ENCODE measurements around the gene TMEM190.
"Not testable (repeated sequence)": the region's sequence is repeated elsewhere in the genome, so short reads cannot be mapped to it uniquely, and the experiment has no call there.

Gene TMEM190

DNA sequence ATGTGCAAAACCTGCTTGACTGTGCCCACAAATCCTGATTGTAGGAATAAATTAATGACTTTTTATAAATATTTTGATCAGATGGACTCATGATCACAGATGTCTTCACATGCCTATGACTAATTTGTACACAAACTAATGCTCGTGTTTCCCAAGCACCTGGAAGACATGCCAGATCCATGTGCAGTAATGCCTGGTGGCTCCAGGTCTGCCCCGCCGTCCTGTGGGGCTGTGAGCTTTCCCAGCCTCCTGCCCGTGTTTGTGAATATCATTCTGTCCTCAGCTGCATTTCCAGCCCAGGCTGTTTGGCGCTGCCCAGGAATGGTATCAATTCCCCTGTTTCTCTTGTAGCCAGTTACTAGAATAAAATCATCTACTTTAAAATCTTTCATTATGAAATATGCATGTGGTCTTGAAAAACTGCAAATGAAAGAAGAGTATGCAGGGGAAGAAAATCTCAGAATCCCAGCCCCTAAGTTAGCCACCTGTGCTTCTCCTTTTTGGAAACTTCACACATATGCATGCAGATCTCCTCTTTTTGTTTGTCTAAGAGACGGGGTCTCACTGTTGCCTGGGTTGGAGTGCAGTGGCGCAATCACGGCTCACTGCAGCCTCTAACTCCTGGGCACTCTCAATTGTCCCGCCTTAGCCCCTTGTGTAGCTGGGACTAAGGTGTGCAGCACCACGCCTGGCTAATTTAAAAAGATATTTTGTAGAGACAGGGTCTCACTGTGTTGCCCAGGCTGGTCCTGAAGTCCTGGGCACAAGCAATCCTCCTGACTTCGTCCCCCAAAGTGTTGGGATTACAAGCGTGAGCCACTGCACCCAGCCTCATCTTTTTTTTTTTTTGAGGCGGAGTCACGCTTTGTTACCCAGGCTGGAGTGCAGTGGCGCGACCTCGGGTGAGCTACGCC is 15.3 kb downstream of the TMEM190 start:
- no peak for DNase-seq

DNA sequence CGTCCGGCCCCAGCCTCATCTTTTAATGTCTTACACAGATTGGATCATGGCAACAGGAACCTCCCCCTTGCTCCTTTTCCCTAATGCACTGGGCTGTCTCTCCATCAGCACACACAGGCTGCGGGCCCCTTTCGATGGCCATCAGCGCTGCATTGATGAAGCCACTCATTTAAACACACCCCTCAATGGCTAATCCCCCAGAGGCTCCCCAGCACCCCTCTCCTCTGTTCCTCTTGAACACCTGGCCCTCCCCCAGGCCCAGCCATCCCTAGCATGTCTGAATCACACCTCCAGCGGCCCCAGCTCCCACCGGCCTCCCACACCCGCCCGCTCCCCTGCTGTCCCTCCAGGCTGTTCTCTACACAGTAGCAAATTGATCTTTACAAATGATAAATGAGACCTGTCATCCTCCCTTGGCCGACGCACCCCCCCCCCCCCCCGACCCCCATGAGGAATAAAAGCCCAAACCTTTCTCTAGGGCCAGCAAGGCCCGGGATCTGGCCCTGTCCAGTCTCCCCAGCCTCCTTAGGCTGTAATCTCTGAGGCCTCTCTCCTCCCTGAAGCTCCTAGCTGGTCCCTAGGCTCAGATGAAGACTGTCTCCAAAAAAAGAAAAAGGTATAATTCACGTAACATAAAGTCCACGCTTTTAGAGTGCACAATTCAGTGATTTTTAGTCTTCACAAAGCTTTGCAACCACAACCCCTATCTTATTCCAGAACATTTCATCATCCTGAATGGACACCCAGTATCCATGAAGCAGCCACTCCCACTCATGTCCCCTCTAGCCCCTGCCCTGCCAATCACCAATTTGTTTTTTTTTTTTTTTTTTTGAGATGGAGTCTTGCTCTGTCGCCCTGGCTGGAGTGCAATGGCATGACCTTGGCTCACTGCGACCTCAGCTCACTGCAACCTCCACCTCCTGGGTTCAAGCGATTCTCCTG is 16.5 kb downstream of the TMEM190 start:
- DNase-seq = no peak

DNA sequence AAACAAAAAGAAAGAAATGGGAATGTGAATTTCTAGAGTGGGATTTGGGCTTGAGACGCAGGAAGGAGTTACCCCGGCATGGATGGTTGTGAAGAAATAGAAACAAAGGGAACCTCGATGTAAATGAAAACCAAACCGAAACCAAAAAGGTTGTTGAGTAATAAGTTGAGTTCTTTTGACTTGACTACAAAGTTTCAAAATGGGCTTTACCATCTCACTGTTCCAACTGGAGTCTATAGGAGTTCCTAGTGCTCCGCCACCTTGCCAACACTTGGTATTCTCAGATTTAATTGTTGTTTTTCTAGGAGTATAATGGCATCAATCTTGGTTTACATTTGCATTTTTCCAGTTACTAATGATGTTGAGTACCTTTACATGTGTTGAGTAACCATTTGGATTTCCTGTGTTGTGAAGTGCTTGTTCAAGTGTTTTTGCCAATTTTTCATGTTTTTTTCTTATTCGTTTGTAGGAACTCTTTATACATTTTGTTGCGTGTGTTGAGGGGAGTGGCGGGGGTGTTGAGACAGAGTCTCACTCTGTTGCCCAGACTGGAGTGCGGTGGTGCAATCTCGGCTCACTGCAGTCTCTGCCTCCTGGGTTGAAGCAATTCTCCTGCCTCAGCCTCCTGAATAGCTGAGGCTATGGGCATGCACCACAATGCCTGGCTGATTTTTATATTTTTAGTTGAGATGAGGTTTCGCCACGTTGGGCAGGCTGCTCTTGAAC is 21.7 kb downstream of the TMEM190 start:
- no peak for DNase-seq

DNA sequence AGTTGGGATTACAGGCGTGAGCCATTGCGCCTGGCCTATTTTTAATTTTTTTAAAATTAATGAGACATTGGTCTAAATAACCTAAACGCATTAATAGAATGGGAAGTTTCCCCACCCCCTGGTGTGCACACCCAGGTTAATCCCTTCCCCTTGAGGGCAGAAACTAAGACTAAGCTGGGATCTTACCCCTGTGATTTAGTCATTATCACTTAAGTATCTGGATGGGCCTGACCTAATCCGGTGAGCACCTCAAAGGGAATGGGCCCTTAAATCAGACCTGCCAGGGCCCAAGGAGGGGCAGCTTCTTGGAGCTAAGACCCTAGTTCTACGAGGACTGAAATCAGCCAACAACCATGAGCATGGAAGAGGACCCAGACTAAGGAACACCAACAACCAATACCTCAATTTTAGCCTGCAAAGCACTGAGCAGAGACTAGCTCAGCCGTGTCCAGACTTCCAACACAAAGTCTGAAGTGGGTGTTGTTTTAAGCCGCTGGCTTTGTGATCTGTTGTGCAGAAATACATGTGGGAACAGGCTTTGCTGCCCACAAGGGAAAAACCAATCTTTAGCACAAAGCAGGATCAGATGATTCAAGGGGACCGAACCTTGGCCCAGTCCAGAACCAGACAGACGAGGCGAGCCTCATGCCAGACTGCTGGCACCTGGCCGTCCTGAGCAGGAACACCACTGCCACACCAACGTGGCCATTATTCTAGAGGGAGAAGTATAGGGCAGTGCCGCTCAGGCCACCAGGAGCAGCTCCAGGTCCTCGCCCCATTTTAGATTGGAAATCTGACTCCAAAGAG is 23.9 kb downstream of the TMEM190 start:
- DNase-seq = no peak

DNA sequence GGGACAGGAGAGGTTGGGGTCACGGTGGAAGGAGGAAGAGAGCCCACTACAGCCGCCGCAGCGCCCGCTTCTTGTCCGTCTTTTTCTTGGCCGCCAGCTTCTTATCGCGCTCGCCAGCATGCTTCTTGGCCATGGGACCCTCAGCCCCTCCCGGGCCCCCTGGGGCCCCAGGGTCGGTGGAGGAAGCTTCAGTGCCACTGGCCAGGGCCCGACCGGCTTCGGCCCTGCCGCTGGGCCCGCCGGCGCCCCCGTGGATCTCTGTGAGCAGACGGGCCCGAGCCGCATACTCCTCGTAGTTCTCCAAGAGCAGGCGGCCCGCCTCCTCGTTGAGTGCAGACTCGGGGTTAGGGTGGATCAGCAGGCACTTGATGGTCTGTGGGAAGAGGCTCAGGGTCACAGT is 24.8 kb downstream of the TMEM190 start:
- DNase-seq = not testable (repeated sequence)

DNA sequence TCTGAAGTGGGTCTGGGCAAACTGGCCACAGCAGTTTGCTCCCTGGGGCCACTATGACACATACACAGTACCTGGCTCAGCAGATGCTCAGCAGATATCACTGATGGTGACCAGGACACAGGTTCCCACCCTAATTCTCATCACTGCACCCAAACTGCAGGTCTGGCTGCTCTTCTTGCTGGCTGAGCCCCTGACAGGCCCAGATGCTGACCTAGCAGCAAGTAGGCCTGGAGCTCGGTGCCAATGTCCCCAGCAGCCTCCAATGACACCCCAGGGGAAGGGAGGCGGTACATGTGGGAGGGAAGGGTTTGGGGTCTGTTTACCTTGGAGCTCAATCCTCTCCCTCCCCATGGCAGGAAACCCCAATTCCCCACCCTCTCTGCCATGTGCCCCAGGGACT is 25.9 kb downstream of the TMEM190 start:
- DNase-seq = no peak

DNA sequence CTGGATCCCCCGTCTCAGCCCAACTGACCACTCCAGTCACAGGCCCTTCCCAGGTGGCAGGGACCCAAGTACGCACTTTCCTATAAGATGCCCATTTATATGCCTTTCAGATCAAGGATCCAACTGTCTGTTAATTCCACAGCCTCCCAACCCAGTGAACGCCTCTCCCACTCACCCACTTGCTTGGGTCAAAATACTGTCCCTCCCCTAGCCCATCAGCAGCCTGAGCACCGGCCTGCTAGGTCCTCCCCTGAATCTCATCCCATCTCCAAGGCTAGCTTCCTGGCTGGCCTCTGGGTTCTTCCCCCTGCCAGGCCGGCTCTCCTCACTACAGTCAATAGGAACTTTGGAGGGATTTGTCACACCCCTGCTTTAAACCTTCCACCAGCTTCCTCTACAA is 29.0 kb downstream of the TMEM190 start:
- DNase-seq = no peak

DNA sequence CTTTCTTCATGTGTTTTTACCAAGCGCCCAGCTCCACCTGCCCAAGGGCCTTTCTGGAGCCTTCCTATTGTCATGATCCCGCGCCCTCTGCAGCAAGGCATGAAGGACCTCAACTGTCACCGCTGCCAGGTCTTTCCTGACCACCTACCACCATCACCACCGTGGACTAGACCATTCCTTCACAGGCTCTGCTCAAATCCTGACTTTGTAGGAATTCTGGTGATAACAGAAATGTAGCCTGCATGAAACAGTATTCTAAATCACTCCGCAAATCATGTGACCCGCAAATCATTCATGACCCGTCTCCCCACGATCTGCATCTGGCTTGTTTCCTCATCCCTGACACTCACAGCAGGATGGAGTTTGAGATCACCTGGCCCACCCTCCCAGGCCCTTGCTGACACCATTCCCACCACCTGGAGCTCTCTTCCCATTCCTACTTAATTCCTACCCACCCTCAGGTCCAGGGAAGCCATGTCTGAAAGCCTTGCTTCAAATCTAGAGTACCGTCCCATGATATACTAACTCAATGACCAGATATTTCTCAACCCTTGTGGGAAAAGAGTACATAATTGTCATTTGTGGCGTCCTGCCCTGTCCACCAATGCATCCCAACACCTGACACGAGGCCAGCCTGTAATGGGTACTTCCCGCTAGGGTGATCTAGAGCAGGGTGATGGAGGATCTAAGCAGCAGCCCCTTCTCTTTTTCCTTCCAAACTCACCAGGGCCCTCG is 29.6 kb downstream of the TMEM190 start:
- no peak for DNase-seq

DNA sequence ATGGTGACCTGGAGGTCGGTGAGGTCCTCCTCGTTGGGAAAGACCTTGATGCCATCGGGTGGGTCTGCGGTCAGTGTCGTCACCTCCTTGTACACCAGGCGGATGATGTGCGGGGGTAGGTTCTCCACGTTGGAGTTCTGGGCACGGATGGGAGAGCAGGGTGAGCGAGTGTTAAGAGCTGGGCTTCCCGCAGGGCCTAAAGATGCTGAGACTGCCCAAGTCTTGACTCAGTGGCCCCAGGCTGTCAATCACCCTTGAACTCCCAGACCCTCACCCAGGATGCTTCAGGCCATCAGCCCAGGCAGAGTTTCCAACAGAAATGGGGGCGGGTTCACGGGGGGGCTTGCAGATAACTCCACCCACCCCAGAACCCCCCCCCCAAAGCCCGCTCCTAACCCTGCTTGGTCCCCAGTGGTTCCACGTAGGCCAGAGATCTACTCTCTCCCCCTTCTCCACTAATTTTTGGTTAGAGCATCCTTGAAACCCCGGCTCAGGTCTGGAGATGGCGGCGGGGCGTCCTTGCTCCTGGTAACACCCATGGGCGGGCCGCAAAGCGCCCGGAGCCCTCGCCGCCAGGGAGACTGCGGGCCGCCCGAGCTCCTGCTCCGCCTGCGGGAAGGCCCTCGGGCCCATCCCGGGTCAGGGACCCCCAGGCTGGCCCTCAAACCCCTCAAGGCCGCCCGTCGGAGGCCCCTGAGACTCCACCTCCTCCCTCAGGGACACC is 30.4 kb downstream of the TMEM190 start:
- no peak for DNase-seq

DNA sequence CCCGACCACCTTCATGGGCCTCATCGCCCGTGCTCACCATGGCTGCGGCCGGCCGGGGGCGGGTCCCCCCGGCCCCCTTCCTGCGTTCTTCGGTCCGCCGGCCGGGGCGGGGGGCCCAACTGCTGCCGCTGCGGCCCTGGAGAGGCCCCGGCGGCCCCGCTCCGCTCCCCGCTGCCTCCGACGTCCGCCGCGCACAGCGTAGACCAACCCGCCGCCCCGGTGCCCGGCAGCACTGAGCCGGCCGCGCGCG is 30.8 kb downstream of the TMEM190 start, which contains the start of gene UBE2S:
TSS of gene UBE2S (minus strand) at position 239 of the 250 bp plus-strand sequence. CDS start at position 40, 199 bp downstream.
- not testable (repeated sequence) for DNase-seq

DNA sequence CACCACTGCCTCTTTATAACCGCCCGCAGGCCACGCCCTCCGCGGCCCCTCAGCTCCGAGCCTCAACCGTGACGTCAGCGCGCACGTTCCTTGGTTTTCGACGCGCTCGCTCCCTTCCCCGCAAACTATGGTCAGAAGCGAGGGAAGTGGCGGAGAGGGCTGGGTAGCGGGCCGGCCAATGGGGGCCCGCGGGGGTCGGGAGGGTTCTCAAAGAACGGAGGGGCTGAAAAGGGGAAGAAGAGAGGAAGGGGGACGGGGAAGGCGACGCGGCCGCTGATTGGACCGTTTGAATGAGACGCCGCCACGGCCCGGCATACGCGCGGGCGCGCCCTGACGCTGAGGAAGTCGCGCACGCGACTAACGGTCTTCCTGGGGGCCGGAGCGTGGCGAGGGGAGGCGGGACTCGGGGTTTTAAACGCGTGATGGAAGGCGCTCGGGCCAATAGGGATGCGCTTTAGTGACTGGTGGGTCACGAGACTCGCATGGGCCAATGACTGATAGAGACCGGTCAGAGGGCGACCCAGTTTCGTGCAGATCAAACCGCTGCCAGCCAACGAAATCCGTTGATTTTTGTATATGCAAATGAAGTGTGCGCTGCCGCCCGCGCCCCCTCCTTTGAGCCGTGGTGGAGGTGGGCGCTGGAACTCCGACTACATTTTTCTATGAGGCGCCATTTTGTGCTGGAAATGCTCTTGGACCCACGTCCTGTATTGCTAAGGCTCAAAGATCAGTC is 31.3 kb downstream of the TMEM190 start:
- peak; percentile 99 for DNase-seq

DNA sequence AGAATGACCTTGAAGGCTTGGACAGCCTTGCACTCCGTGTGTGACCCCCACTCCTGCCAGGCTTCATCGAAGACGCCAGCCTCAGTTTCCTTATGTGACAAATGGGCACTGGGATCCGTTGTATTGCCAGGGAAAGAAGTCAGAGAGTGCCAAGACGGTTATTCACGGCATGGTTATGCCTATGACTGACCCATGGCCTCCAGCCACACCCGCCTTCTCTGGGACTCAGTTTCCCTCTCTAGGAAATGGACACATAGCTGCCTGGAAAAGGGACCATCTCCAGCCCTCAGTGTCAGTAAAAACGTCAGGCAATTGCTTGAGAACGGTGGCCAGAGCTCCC is 31.9 kb downstream of the TMEM190 start:
- no peak for DNase-seq

DNA sequence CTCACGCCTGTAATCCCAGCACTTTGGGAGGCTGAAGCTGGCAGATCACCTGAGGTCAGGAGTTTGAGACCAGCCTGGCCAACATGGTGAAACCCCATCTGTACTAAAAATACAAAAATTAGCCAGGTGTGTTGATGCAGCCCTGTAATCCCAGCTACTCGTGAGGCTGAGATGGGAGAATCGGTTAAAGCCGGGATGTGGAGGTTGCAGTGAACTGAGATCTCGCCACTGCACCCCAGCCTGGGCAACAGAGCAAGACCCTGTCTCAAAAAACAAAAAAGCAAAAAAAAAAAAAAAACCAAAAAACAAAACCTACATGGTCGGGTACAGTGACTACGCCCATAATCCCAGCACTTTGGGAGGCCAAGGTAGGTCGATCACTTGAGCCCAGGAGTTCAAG is 32.6 kb downstream of the TMEM190 start:
- DNase-seq = not testable (repeated sequence)

DNA sequence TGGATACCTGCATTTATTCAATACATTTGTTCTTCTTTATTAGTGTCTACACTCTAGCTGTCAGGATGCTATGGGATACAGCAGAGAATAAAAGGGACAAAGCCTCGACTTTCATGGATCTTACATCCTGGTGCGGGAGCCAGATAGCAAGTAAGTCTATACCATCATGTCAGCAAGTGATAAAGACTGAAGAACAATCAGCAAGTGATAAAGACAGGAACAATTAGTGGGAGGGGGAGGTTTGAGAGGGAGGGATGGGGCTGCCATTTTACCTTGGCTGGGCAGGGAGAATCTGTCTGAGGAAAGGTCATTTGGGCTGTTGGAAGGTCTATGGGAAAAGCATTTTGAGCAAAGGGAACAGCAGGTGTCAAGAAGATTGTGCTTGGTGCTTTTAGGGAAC is 33.5 kb downstream of the TMEM190 start:
- DNase-seq = no peak

DNA sequence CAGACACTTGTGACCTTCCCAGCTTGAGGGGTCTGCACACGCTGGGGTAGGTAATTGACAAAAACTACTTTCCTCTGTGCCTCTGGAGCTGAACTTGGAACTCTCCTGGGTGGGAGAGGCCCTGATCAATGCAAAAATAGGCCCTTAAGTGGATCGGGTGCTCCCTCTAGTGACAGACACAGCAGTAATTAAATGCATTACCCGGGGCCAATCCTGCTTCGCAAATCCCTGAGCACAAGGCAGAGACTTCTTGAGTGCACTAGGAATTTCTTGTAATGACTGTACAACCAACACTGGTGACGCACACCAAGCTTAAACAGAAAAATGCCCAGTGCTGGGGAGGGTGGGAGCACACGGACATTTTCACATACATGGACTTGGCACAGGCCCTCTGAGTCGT is 41.6 kb downstream of the TMEM190 start:
- DNase-seq = peak; percentile 50

DNA sequence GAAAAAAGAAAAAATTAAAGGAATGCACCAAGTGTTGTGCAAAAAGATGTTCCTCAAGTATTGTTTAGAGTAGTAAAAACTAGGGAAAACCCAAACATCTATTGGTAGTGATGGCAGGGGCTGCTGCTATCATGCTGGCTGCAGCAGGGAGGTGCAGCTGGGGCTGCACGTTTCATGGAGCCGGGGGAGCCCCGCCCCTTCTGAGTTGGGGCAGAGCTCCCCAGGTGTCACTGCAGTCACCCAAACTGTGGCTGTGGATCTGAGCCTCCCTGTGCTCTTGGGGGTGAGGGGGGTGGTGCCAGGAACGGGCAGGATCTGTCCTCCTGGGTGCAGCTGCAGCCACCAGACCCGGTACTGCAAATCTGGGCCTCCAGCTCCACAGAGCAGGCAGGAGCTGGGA is 42.5 kb downstream of the TMEM190 start:
- no peak for DNase-seq

DNA sequence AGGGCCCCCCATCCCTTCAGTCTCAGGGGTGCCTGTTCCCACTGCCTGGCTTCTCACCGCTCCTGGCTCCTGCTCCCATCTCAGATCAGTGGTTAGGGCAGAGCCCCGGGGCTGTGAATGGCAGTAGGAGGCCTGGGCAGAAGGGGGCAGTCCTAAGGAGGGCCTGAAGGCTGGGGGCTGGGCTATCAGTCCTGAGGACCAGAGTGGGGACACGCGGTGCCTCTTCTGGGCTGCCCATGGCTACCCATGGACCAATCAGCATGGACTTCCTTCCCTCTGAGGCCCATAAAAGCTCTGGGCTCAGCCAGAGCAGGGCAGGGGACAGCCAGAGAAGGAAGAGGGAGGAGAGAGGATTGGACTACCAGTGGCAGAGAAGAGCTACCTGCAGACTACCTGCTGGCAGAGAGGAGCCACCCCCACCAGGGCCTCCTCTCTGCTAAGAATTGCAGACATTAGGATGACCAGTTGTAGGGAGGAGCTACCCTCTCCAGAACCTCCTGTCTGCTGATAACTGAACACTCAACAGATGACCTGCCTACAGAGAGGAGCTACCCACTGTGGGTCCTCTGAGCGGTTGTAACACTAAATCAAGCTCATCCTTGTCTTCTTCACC is 43.1 kb downstream of the TMEM190 start:
- no peak for DNase-seq

DNA sequence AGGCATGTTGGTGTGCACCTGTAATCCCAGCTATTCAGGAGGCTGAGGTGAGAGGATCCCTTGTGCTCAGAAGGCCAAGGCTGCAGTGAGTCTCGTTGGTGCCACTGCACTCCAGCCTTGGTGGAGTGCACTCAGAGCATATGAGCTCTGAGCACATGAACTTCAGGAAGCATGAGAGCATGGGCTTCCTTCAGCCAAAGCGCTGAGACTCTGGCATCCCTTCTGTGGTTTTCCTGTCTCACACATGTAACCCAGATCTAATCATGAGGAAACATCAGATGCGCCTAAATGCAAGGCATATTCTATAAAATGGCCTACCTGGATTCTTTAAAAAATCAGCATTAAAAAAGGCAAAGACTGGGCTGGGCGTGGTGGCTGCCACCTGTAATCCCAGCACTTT is 44.7 kb downstream of the TMEM190 start:
- not testable (repeated sequence) for DNase-seq

DNA sequence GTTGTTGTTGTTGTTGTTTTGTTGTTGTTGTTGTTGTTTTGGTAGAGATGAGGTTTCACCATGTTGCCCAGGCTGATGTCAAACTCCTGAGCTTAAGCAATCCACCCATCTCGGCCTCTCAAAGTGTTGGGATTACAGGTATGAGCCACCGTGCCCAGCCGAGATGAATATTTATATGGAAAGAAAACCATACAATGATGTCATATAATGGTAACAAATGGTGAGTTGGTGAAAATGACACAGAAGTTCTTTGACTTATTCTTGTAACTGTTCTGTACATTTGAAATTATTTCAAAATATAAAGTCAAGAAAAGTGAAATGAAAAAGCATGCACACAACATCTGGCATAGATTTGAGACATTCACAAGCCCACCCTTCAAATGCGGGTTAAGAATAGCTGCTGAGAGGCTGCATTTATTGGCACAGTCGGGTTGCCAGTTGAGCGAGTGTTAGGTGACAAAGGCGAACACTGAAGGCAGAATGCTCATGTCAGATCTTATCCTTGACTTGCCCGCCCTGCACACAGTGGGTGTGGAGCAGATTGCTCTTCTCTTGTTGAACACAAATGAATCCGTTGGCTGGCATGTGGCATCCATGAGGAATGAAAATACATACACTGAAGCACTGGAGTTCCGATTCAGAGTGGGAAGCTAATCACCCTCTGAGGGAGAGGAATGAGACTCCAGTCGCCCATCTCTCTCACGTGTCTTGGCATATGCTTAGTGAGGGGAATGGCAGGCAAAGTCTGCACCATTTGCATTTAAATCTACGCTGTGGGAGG is 46.8 kb downstream of the TMEM190 start:
- no peak for DNase-seq

Measured in NCI-H2171 (cell line).